GM12878 (cell line): ENCODE data around the gene SUSD1. TPM values are rescaled to one million over a fixed set of nuclear protein-coding genes. Genes with fewer than 3 reads are reported as not detected.
A peak's percentile ranks its signal among the peaks of the same experiment; 100 is the strongest.

Experiments used
- ATAC-seq: fragments of 200-7000 bp; cut with Tn5 transposase; 3 replicates; pipeline ENCODE4 v1.9.1; 2020; ENCODE audit warnings: mild to moderate bottlenecking, moderate library complexity
- BruUV-seq: library from RNA; stranded (reverse); fragments of 400-500 nt; replicated peaks from 2 replicates; lab custom pipeline; 2021; lab: Mats Ljungman, UMichigan
- CTCF ChIA-PET: fragments of 300-600 bp; sonication (Branson Sonifier 250); formaldehyde crosslinking; extraction: SDS; loops from one replicate; lab custom pipeline; 2021; ENCODE audit warnings: inconsistent platforms; lab: Yijun Ruan, JAX
- POLR2A ChIA-PET: fragments of 350-600 bp; formaldehyde crosslinking; extraction: SDS; loops from one replicate; lab custom pipeline; 2021; ENCODE audit warnings: inconsistent platforms; lab: Charles Lee
- RAD21 ChIA-PET: fragments of 300-600 bp; sonication (Branson Sonifier 250); formaldehyde crosslinking; loops from one replicate; lab custom pipeline; 2023; ENCODE audit warnings: antibody characterized with exemption; ENCODE audit not compliant: unreplicated experiment; lab: Charles Lee
- SMC1A ChIA-PET: fragments of 300-600 bp; sonication (Branson Sonifier 250); formaldehyde crosslinking; loops from one replicate; lab custom pipeline; 2023; ENCODE audit not compliant: unreplicated experiment, uncharacterized antibody; lab: Charles Lee
- DNase-seq: peaks from one replicate; pipeline ENCODE4 v3.0.0-alpha.2; 2011; ENCODE audit warnings: low read depth, low spot score
- FAIRE-seq: peaks from 3 replicates; lab custom pipeline; 2011; peaks lifted over from hg19 to GRCh38; lab: Jason Lieb, UNC
- H2AFZ ChIP-seq: 2 replicates; pipeline ENCODE4 v1.6.0; 2011; ENCODE audit warnings: low read depth, low read length, control low read depth; ENCODE audit not compliant: control insufficient read depth
- H3K27ac ChIP-seq: 2 replicates; pipeline ENCODE4 v1.5.1; 2011; ENCODE audit warnings: control low read depth; ENCODE audit not compliant: control insufficient read depth, insufficient read depth
- H3K27me3 ChIP-seq, 2 experiments: replicated peaks in 1 of 2; 2 replicates each; pipeline versions ENCODE4 v1.6.0 to v1.6.1; 2011; ENCODE audit warnings: low read length in 1 of 2; ENCODE audit not compliant: control insufficient read depth in 2 of 2, insufficient read depth in 2 of 2
- H3K36me3 ChIP-seq, 2 experiments: 2 replicates each; pipeline ENCODE4 v1.5.1; 2011; ENCODE audit warnings: low read length in 1 of 2; ENCODE audit not compliant: control insufficient read depth in 2 of 2, insufficient read depth in 2 of 2
- H3K4me1 ChIP-seq: 2 replicates; pipeline ENCODE4 v1.6.1; 2011; ENCODE audit warnings: mild to moderate bottlenecking, low read length, moderate library complexity, mixed read lengths; ENCODE audit not compliant: control insufficient read depth, insufficient read depth
- H3K4me2 ChIP-seq: 2 replicates; pipeline ENCODE4 v1.6.0; 2011; ENCODE audit warnings: control low read depth; ENCODE audit not compliant: control insufficient read depth, insufficient read depth
- H3K4me3 ChIP-seq: fragments of 200-600 bp; sonication (generic); 2 replicates; pipeline ENCODE4 v1.5.1; 2016
- H3K79me2 ChIP-seq: 2 replicates; pipeline ENCODE4 v1.6.0; 2011; ENCODE audit warnings: low read length; ENCODE audit not compliant: control insufficient read depth, insufficient read depth
- H3K9ac ChIP-seq: 2 replicates; pipeline ENCODE4 v1.8.0; 2011; ENCODE audit warnings: low read length, control low read depth, mixed read lengths; ENCODE audit not compliant: control insufficient read depth, insufficient read depth
- H3K9me3 ChIP-seq: replicated peaks from 3 replicates; pipeline ENCODE4 v1.5.1; 2011; ENCODE audit warnings: mild to moderate bottlenecking, low read length; ENCODE audit not compliant: control insufficient read depth, insufficient read depth
- H4K20me1 ChIP-seq: 2 replicates; pipeline ENCODE4 v1.6.0; 2011; ENCODE audit not compliant: control insufficient read depth, insufficient read depth
- BCL3 ChIP-seq: IDR thresholded peaks from 2 replicates; pipeline ENCODE4 v1.6.1; 2011; ENCODE audit warnings: borderline replicate concordance, low read depth, mild to moderate bottlenecking, moderate library complexity, low read length; ENCODE audit not compliant: insufficient read depth, poor library complexity, severe bottlenecking
- EGR1 ChIP-seq, 2 experiments: IDR thresholded peaks; 1 replicate in 1 of 2; 2 replicates in 1 of 2; pipeline ENCODE4 v1.6.1; 2011 to 2012; ENCODE audit warnings: low read depth in 2 of 2, low read length in 2 of 2, borderline replicate concordance in 1 of 2, mild to moderate bottlenecking in 1 of 2, moderate library complexity in 1 of 2
- HDGF ChIP-seq: fragments of 450-650 bp; IDR thresholded peaks from 2 replicates; pipeline ENCODE4 v1.6.1; 2016; ENCODE audit warnings: antibody characterized with exemption
- MTA3 ChIP-seq: IDR thresholded peaks from 2 replicates; pipeline ENCODE4 v1.6.1; 2012; ENCODE audit warnings: low read length, inconsistent platforms, borderline replicate concordance
- TBL1XR1 ChIP-seq: IDR thresholded peaks from 2 replicates; pipeline ENCODE4 v1.6.1; 2012; ENCODE audit warnings: low read depth, low read length, improper control_type of control experiment
- WGBS: methylation state at CpG from one replicate; pipeline ENCODE4 v1.1.6; 2016; ENCODE audit warnings: low lambda C conversion rate; ENCODE audit not compliant: insufficient replicate concordance, insufficient coverage; ENCODE audit errors: missing lambda C conversion rate; 5-methylcytosine and 5-hydroxymethylcytosine counted together
- in situ Hi-C: fragments of 300-500 bp; cut with MboI; formaldehyde crosslinking; loops from 9 replicates; pipeline ENCODE4 v1.14.3; 2018; ENCODE audit warnings: mixed read lengths
- intact Hi-C: fragments of 100-400 bp; cut with micrococcal nuclease; formaldehyde crosslinking; loops from one replicate; pipeline ENCODE4 v1.14.2; 2022; ENCODE audit not compliant: unreplicated experiment
- polyA plus RNA-seq, 11 experiments: library from polyadenylated mRNA; depleted of rRNA in 4 of 11; unstranded in 6 of 11; stranded (reverse) in 5 of 11; fragments of >200 nt; fragmentation: Nextera tagmentation in 4 of 11; fragmentation: Illumina TruSeq in 1 of 11; extraction: Ambion mirVana in 4 of 11; extraction: Trizol in 1 of 11; gene quantifications; 1 replicate in 1 of 11; 2 replicates in 10 of 11; pipeline versions ENCODE4 v1.2.1 to v1.2.3, GENCODE V29; 2011 to 2016; ENCODE audit warnings: inconsistent platforms in 2 of 11, missing spikeins in 2 of 11, low read depth in 1 of 11
- total RNA-seq, 4 experiments: library from RNA; depleted of rRNA in 3 of 4; stranded (reverse); fragments of >200 nt in 3 of 4; fragmentation: Illumina TruSeq in 1 of 4; extraction: Trizol in 1 of 4; gene quantifications; 2 replicates each; pipeline versions ENCODE4 v1.2.1 to v1.2.3, GENCODE V29; 2013 to 2021
- TF ChIP-seq, protein P1 (sequence below): fragments of 450-650 bp; IDR thresholded peaks from 2 replicates; pipeline ENCODE4 v1.6.1; 2018; ENCODE audit warnings: mild to moderate bottlenecking, low read depth, moderate library complexity; ENCODE audit not compliant: partially characterized antibody

Gene SUSD1
- total and polyA plus RNA-seq, 10 of the 15 experiments (the other 5 are each of a cell fraction or from before 2014, with no cell fraction given) = 6.7 to 20.8 (median 13.2) TPM

GRCh38 chr9:112140936-112141335, 34.2 kb downstream of the SUSD1 start:
- Histone ChIP-seq H3K27ac (no peak overlapping the region), H3K36me3 (no peaks in the 10 kb centered on the region), H4K20me1 (no peaks in the 10 kb centered on the region), H3K4me3 (no peak overlapping the region), H3K9ac (no peak overlapping the region), H3K9me3 (no peaks in the 10 kb centered on the region), H3K27me3 (no peaks in the 10 kb centered on the region), H3K79me2 (no peaks in the 10 kb centered on the region), H3K4me1 (peaks cover 6% of the 10 kb centered on the region), H3K4me2 (peak overlapping the region; percentile 0; the same call in 1 of the 2 replicates), H2AFZ (no peak overlapping the region)
- TF ChIP-seq EGR1 (IDR thresholded peaks at IDR 0.05; ENCODE audit: borderline replicate concordance in 1 of 2, low read depth in 2 of 2, low read length in 2 of 2) = no peak
- no TSS peak for BruUV-seq
- RAD21 ChIA-PET = no interaction called here
- intact Hi-C loops = no loop called here
- DNase-seq = no peak
- no peak for FAIRE-seq
- CTCF ChIA-PET = no interaction called here
- 30% methylated on average over 2 of the region's 2 CpGs for WGBS
- POLR2A ChIA-PET = no interaction called here
- ATAC-seq = peak; percentile 44
- in situ Hi-C loops = no loop called here
- SMC1A ChIA-PET = no interaction called here

DNA sequence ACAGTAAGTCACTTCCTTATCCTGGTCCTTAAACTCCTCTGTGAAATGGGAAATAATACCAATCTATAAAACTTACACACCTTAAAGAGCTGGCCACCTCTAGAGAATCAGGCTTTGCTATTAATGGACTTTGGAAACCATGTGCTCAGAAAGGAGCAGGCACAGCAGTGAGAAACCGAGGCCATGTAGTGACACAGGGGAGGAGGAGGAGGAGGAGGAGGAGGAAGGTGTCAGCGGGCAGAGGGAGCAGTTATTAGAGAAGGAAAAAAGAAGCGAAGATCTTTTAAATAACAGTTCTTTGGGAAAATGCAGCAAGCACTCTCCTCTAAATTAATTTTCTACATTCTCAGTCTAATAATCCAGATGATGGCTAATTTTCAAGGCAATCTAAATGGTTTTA, 38.0 kb downstream of the SUSD1 start:
- POLR2A ChIA-PET = no interaction called here
- TF ChIP-seq, protein P1, sequence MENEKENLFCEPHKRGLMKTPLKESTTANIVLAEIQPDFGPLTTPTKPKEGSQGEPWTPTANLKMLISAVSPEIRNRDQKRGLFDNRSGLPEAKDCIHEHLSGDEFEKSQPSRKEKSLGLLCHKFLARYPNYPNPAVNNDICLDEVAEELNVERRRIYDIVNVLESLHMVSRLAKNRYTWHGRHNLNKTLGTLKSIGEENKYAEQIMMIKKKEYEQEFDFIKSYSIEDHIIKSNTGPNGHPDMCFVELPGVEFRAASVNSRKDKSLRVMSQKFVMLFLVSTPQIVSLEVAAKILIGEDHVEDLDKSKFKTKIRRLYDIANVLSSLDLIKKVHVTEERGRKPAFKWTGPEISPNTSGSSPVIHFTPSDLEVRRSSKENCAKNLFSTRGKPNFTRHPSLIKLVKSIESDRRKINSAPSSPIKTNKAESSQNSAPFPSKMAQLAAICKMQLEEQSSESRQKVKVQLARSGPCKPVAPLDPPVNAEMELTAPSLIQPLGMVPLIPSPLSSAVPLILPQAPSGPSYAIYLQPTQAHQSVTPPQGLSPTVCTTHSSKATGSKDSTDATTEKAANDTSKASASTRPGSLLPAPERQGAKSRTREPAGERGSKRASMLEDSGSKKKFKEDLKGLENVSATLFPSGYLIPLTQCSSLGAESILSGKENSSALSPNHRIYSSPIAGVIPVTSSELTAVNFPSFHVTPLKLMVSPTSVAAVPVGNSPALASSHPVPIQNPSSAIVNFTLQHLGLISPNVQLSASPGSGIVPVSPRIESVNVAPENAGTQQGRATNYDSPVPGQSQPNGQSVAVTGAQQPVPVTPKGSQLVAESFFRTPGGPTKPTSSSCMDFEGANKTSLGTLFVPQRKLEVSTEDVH = no peak
- TF ChIP-seq TBL1XR1 (no peak), HDGF (no peak), MTA3 (no peak), BCL3 (no peak)
- Histone ChIP-seq H3K27ac (no peak overlapping the region), H3K27me3 (no peaks in the 10 kb centered on the region), H3K9me3 (peaks cover 11% of the 10 kb centered on the region), H3K4me2 (no peak overlapping the region), H4K20me1 (no peaks in the 10 kb centered on the region), H3K4me3 (no peak overlapping the region), H2AFZ (no peak overlapping the region), H3K36me3 (no peaks in the 10 kb centered on the region), H3K9ac (no peak overlapping the region), H3K4me1 (peaks cover 6% of the 10 kb centered on the region), H3K79me2 (no peaks in the 10 kb centered on the region)
- FAIRE-seq (no peak), ATAC-seq (no peak), DNase-seq (no peak)
- no TSS peak for BruUV-seq
- in situ Hi-C loops (no loop called here), intact Hi-C loops (no loop called here)
- CTCF ChIA-PET = no interaction called here
- SMC1A ChIA-PET = interaction anchor here (1.1 kb wide), 1 partner anchor 200 kb away, joined by 3 read pairs; no protein-coding TSS in a partner anchor
- RAD21 ChIA-PET = no interaction called here
- 100% methylated on average over 3 of the region's 3 CpGs for WGBS
